ENCODE measurements around the gene NAALADL2.

Gene NAALADL2

DNA sequence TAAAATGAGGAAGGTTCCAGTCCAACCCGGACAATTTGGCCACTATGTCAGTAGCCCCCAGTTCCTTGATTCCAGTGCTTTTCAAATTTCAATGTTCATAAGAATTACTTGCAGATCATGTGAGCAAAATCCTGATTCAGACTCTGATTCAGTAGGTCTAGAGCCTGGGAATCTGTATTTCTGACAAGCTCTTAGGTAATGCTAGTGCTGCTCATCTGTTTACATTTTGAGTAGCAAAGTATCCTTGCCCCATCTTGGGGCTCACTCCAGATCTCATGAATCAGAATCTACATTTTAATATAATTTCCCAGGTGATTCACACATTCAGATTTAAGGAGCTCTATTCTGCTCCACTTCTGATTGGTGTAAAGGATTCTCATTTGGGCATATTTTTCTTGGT lies 142.0 kb downstream of the NAALADL2 start:
- DNase-seq: no peak

GRCh38 chr3:175002732-175003143 lies 143.6 kb downstream of the NAALADL2 start:
- no peak for DNase-seq

GRCh38 chr3:175003590-175003989 lies 144.5 kb downstream of the NAALADL2 start:
- DNase-seq: no peak

DNA sequence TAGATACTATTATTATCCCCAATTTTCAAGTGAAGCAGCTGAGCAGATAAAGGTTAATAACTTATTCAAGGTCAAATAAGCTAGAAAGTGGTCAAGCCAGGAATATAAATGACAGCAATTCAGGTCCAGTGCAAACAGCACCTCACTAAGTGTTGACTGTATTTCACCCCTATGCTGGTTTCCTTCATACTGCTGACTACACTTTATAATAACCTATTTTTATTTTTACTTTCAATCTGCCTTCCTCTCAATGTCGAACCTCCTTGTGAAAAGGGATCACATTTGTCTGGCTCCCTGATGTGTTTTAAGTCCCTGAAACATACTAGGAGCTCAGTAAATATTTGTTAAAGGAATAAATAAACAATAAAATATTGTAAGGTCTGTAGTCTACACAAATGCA lies 146.1 kb downstream of the NAALADL2 start:
- no peak for DNase-seq

DNA sequence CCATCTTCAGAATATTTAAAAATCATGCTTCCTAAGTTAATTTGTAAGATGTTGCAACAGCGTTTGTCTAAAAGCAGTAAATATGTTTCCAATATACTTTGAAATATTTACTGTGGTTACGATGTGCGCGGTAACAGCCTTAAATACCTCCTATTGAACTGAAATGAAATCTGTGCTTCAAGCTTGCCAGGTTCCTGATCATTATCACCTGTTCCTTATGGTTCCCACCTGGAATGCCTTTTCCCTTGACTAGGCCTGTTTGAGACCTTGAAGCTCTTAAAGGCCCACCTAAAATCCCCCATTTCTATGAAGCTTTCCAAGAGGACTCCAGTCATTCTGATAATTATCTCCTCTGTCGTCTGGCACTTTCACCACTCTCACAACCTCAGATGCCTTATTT lies 146.7 kb downstream of the NAALADL2 start:
- DNase-seq: no peak

GRCh38 chr3:175007306-175007705 lies 148.2 kb downstream of the NAALADL2 start:
- no peak for DNase-seq

GRCh38 chr3:175009295-175009694 lies 150.2 kb downstream of the NAALADL2 start:
- no peak for DNase-seq

GRCh38 chr3:175015056-175015635 lies 156.0 kb downstream of the NAALADL2 start:
- DNase-seq: no peak

DNA sequence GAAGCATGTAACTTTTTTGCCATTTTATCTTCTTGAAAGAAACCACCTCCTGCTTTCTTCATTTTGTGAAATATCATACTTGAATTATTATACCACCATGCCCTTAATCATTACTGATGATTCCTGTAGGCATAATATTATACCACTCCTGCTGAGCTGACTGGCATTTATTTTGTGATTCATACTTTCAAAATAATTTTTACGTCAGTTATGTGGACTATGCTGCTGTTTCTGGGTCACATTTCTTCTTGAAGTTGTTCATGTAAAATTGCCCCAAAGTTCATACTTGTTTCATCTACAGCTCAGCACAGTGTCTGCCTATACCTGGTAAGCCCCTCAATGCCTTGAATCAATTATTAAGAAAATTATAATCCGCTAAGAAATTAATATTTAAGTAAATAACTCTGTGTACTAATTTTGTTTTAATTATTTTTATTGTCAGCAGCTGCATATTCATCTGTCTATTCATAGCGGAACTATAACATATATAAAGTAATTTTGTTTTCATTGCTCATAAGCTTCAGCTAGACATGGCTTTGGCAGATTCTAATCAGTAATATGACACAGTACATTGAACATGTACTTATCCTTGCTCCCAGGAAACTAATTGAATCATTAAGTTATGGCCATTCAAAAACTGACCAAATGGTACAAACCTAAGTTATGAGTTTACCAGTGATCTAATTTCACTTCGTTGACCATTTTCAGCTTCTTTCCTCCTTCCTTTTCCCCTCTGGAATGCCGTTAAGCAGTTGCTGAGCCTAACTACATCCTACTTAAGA lies 160.0 kb downstream of the NAALADL2 start:
- DNase-seq: no peak

GRCh38 chr3:175020101-175020500 lies 161.0 kb downstream of the NAALADL2 start:
- no peak for DNase-seq

GRCh38 chr3:175029828-175030227 lies 170.7 kb downstream of the NAALADL2 start:
- no peak for DNase-seq

- DNase-seq: no peak
These were observed 180.7 kb downstream of the NAALADL2 start for GRCh38 chr3:175039875-175040274.

DNA sequence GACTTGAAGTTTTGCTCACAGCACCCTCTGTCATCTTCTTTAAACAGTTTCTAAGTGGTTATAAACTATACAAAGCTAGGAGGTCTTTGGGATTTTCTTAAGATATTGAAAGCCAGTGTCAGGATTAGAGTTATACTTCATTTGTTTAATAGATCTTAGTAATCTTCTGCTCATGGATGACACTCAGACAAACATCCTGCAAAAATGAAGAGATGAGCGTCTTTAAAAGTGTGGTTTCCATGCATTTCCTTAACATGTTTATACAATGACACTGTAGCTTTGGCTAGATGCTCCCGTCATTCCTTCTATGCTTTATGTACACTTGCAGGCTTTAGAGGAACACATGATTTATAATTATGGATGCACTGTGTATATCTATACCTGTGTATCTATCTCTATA lies 182.2 kb downstream of the NAALADL2 start:
- no peak for DNase-seq

DNA sequence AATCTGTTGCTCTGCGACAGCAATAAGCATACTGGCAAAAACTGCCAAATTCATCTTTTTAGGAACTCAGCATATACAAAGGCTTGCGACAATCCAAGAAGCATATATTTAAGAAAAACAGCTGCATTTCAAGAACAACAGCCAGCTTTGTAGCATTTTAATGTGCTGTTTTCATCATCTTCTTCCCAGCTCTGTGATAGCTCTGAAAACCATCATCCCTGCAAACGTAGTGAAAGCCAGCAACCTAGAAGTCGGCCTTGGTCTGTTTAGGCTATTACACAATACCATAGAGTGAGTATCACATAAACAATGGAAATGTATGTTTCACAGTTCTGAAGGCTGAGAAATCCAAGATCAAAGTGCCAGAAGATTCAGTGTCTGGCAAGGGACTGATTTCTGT lies 187.5 kb downstream of the NAALADL2 start:
- DNase-seq: no peak

DNA sequence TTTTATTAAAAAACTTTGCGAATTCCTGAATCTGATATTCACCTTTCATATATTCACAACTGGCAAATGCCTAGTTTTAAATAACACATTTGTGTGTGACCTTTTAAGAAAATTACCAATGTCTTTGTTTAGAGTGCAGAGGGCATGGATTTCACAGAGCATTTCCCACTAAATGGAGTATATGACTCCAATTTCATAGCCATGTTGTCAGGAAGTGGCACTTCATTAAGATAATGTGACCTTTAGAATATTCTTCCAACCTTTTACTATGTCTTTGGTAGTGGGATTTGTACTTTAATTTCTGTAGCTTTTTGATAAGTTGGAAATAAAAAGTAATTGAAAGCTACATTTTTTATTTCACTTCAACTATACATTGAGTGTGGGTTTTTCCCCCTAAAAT lies 188.7 kb downstream of the NAALADL2 start:
- no peak for DNase-seq

GRCh38 chr3:175057401-175057800 lies 198.3 kb downstream of the NAALADL2 start:
- peak; percentile 16 for DNase-seq

GRCh38 chr3:175059788-175060187 lies 200.7 kb downstream of the NAALADL2 start:
- DNase-seq: no peak

GRCh38 chr3:175065497-175065896 lies 206.4 kb downstream of the NAALADL2 start:
- DNase-seq: no peak

- DNase-seq: no peak
These were observed 207.7 kb downstream of the NAALADL2 start for GRCh38 chr3:175066617-175067415.

DNA sequence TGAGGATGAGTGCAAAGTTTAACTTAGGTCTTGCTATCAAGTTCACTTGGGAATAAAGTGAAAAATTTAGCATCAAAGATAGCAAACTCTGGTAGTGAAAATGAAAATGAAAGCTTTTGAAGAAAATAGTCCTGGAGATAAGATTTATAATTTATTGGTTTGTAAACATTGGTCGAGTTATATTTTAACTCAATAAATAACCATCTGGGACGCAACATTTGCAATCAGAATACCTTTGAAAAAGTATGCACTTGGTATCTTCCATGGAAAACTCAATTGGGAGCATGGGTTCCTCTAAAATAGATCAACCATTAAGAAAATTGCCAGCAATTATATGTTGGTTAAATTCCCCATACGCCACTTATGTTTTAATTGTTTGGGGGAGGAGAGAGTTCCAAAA lies 209.5 kb downstream of the NAALADL2 start:
- no peak for DNase-seq

- no peak for DNase-seq
These were observed 211.8 kb downstream of the NAALADL2 start for GRCh38 chr3:175070946-175071345.

DNA sequence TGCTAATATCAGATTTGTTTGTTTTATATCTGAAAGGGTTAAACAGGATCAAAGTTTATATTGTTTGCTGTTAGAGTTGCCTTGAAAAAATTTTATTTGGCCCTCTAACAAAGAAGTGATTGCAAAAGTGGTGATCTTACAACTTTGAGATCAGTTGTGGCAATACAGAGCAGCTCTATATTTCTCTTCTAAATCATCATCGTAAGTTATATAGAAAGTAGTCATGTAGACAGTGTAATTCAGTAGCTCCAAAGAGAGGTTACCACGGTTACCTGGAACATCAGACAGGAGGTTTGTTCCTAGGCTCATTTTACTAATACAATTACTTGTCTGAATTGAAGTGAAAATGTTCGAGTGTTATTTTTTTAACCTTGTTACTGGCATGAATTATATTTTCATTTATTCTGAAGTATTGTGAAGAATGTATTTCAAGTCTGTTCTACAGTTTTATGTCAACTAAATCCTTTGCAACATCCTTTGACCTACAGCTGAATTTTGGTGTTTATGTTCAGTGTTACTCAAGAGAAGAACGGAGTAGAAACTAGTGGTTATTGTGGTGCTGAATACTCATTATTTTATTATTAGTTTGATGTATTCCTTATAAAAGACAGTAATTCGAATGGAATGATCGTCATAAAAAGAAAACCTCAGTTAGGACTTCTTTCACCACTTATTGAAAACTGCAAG lies 214.2 kb downstream of the NAALADL2 start:
- peak; percentile 63 for DNase-seq

DNA sequence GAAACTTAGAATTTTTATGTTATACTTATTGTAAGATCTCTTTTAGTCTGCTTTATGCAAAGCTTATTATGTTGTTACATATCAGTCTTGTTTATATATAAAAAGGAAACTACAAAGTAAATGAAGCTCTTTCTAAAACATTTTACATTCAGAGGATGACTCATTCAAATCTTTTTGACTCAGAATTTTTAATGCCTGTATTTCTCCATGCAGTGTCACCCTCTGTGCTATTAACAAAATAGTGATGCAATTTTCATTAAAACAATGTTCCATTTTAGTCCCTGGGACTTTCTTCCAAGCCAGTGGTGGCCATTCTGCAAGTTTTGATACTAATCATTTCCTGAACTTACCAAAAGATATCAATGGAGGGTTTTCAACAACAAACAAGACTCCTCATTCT lies 216.1 kb downstream of the NAALADL2 start:
- no peak for DNase-seq

All from COR-L47 (cell line).